ENCODE data around the gene TERT.

DNA sequence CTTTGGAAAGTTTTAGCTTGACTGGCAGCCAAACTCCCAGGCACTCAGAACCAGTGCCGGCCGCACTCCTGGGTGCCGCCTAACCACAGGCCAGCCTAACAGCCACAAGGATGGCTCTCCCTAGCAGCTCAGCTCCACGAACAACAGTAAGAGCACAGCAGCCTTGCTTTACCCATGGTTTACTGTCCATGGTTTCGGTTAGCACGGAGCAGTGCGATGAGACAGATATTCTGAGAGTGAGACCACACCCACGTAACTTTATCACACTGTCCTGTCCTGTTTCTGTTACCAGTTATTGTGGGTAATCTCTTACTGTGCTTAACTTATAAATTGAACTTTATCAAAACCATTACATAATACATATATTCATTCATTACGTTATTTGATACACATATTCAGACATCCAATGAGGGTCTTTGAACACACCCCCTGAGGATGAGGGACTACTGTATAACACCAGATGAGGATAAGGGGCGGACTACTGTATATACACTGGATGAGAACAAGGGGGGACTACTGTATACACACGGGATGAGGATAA lies 37.7 kb upstream of the TERT start:
- TF ChIP-seq CTCF (IDR thresholded peaks at IDR 0.05) (no peak), POLR2A (IDR thresholded peaks at IDR 0.05) (no peak)
